Gastroesophageal sphincter (tissue), 3 donors: ENCODE measurements around the gene SCAMP2.

Source experiments
- CTCF ChIP-seq, 4 experiments: fragments of 200-600 bp in 2 of 4; fragments of 450-650 bp in 2 of 4; sonication (generic) in 1 of 4; IDR thresholded peaks; one replicate each; pipeline ENCODE4 v1.5.1; 2017 to 2019; ENCODE audit warnings: antibody characterized with exemption in 4 of 4, mild to moderate bottlenecking in 2 of 4, moderate library complexity in 2 of 4
- POLR2A ChIP-seq, 2 donors: fragments of 450-650 bp; IDR thresholded peaks; one replicate each; pipeline ENCODE4 v1.6.1; 2017; ENCODE audit warnings: antibody characterized with exemption in 2 of 2, mild to moderate bottlenecking in 2 of 2, moderate library complexity in 1 of 2
- POLR2AphosphoS5 ChIP-seq: sonication (generic); formaldehyde crosslinking; IDR thresholded peaks from one replicate; pipeline ENCODE4 v1.6.1; 2017; ENCODE audit warnings: antibody characterized with exemption

- TF ChIP-seq CTCF (IDR thresholded peaks at IDR 0.05) (no peak), POLR2AphosphoS5 (no peak), POLR2A (IDR thresholded peaks at IDR 0.05) (no peak)
These were observed 77.1 kb downstream of the SCAMP2 start for GRCh38 chr15:74795966-74796625.
